Left ventricle myocardium inferior (tissue), 1 donor: ENCODE measurements around the gene CDH26. TPM values are rescaled to one million over a fixed set of nuclear protein-coding genes. Genes with fewer than 3 reads are reported as not detected.

Source experiments
- DNase-seq: peaks from one replicate; pipeline ENCODE4 v3.0.0-alpha.2; 2020
- H3K27ac ChIP-seq: fragments of 200-600 bp; replicated peaks from 2 replicates; pipeline ENCODE4 v1.8.0; 2021
- H3K27me3 ChIP-seq: fragments of 200-600 bp; 2 replicates; pipeline ENCODE4 v1.8.0; 2021; ENCODE audit warnings: low read depth
- H3K36me3 ChIP-seq: fragments of 200-600 bp; 2 replicates; pipeline ENCODE4 v1.8.0; 2021
- H3K4me1 ChIP-seq: fragments of 200-600 bp; 2 replicates; pipeline ENCODE4 v1.8.0; 2021
- H3K4me3 ChIP-seq: fragments of 200-600 bp; 2 replicates; pipeline ENCODE4 v1.8.0; 2021; ENCODE audit warnings: mild to moderate bottlenecking, moderate library complexity
- H3K9me3 ChIP-seq: fragments of 200-600 bp; replicated peaks from 2 replicates; pipeline ENCODE4 v1.8.0; 2021
- CTCF ChIP-seq: fragments of 200-600 bp; IDR thresholded peaks from 2 replicates; pipeline ENCODE4 v1.8.0; 2021; ENCODE audit warnings: antibody characterized with exemption, mild to moderate bottlenecking, borderline replicate concordance
- intact Hi-C: fragments of 100-400 bp; cut with micrococcal nuclease; formaldehyde crosslinking; loops from one replicate; pipeline ENCODE4 v1.11.0; 2022
- total RNA-seq: library from RNA; stranded (reverse); fragmentation: NEBNext Ultra II Directional; extraction: Animal tissue kit (Norgen Biotek cat#: 25700); gene quantifications from one replicate; pipeline ENCODE4 v1.2.1, GENCODE V29; 2021
- donor health status: DM: no; HTN: yes; CAD: no; lungs with severe emphysema.

CDH26 gene
- total RNA-seq, 1 donor from 2014 or later: 1.3 TPM

DNA sequence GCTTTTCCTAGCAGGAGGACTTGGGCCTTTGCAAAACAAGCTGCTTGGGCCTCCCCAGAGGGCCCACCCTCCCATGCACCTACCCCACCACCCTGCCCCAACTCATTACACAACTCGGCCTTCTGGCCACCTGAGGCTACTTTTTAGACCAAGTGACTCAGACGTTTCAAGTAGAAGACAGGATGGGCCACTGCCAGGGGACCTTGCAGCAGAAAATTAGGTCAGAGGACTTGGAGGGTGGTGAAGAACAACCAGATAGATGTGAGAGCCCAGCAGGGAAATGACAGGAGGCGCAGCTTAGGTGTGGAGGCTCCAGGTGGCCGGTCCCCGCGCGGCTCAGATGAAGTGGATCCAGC lies 19.5 kb upstream of the CDH26 start:
- peaks cover 77% of the 10 kb centered on the region for H3K4me1 ChIP-seq
- no peaks in the 10 kb centered on the region for H3K27me3 ChIP-seq
- no peak for TF ChIP-seq CTCF
- peak overlapping the region; percentile 100 for H3K27ac ChIP-seq
- H3K4me3 ChIP-seq: peak overlapping the region; percentile 85
- H3K9me3 ChIP-seq: no peaks in the 10 kb centered on the region
- intact Hi-C loops: no loop called here
- DNase-seq: no peak
- peaks cover 17% of the 10 kb centered on the region for H3K36me3 ChIP-seq

DNA sequence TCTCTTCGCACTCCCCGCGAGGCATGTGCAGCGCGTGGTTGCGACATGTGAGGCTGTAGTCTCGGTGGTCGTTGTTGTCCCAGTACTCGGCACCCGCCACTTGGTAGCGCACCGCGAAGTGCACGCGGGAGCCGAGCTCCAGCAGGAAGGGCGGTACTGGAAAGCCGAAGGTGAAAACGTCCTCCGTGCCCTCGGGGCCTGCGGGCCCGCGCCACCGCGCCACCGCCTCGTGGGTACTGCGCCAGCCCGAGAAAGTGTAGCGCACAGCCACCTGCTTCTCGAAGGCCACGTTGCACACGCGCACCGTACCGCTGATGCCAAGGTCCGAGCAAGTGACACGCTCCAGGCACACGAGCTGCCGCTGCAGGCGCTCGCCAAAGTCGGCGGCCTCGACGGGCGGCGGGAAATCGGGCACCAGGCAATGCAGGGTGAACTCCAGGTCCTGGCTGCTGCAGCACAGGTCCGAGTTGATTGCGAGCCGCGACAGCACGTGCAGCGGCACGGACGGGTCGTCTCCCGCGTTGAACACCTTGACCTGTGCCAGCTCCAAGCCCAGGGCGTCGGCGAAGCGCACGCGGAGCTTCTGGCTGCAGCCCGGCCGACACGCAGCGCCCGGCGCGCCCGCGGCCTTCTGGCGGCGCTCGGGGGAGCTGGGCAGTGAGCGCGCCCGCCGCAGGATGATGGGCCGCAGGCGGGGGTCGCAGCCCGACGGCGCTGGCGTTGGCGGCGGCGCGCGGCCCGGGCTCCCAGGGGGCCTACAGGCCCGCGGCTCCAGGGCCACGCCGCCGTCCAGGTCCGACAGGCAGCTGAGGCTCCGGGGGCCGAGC lies 19.0 kb upstream of the CDH26 start:
- peak overlapping the region; percentile 85 for H3K4me3 ChIP-seq
- no peak for TF ChIP-seq CTCF
- peak overlapping the region; percentile 100 for H3K27ac ChIP-seq
- H3K36me3 ChIP-seq: peaks cover 23% of the 10 kb centered on the region
- H3K9me3 ChIP-seq: no peaks in the 10 kb centered on the region
- DNase-seq: peak; percentile 31
- no peaks in the 10 kb centered on the region for H3K27me3 ChIP-seq
- intact Hi-C loops: no loop called here
- H3K4me1 ChIP-seq: peaks cover 73% of the 10 kb centered on the region

- Histone ChIP-seq H3K9me3 (no peaks in the 10 kb centered on the region), H3K4me3 (peak overlapping the region; percentile 85), H3K36me3 (peaks cover 28% of the 10 kb centered on the region), H3K27me3 (no peaks in the 10 kb centered on the region), H3K4me1 (peaks cover 74% of the 10 kb centered on the region), H3K27ac (peak overlapping the region; percentile 100)
- intact Hi-C loops: no loop called here
- DNase-seq: peak; percentile 52
- TF ChIP-seq CTCF: no peak
Measured at GRCh38 chr20:59939879-59940128, 18.4 kb upstream of the CDH26 start.

DNA sequence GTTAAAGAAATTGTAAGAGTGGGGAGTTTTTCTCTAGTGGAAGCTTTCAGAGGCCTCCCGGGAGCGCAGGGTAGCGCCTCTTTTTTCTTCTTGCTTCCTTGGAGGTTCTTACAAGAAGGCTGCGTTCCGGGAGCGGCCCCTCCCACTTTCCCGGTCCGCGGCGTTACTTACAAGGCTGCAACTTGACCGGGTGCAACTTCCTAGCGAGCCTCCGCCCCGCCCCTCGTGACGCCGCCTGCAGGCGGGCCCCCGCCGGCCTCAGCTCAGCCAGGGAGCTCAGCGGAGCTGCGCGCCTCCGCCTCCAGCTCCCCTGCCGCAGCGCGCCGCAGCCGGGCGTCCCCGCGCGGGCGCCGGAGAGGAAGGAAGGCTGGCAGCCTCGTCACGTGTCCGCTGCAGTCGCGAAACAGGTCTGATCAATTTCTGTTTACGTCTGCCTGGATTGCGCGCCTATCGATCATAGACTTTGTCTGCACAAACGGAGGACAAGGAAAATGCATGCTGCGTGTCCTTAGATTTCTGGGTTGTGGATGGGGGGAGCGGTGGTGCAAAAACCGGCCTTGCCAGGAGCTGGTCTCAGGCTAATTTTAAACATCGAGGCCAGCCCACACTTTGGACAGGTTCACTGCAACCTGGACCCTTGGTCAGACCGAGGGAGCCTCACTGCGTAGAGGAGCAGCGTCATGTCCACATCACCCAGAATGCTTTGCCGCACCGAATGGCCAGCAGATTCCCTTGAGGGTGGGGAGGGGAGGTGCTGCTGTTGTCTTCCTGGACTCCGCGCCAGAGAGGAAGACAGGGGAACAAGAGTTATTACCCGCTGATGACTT lies 17.9 kb upstream of the CDH26 start, which contains the start of the genes FAM217B and PPP1R3D:
TSS of gene FAM217B (plus strand) at position 261 of the 827 bp plus-strand sequence. CDS start 3,555 bp downstream, outside the sequence.
TSS of gene PPP1R3D (minus strand) at position 177 of the 827 bp plus-strand sequence. CDS start 374 bp downstream, outside the sequence.
- intact Hi-C loops: no loop called here
- Histone ChIP-seq H3K36me3 (peaks cover 34% of the 10 kb centered on the region), H3K27ac (peak within 1 kb of the TSS; percentile 100), H3K4me1 (peaks cover 79% of the 10 kb centered on the region), H3K27me3 (no peaks in the 10 kb centered on the region), H3K4me3 (peak within 1 kb of the TSS; percentile 85), H3K9me3 (no peaks in the 10 kb centered on the region)
- peak; percentile 99 for DNase-seq
- TF ChIP-seq CTCF: peak; percentile 17

GRCh38 chr20:59940956-59941294 lies 17.3 kb upstream of the CDH26 start:
- H3K9me3 ChIP-seq: no peaks in the 10 kb centered on the region
- peak overlapping the region; percentile 100 for H3K27ac ChIP-seq
- H3K36me3 ChIP-seq: peaks cover 37% of the 10 kb centered on the region
- TF ChIP-seq CTCF: no peak
- no peak for DNase-seq
- intact Hi-C loops: no loop called here
- H3K27me3 ChIP-seq: no peaks in the 10 kb centered on the region
- H3K4me1 ChIP-seq: peaks cover 83% of the 10 kb centered on the region
- peak overlapping the region; percentile 85 for H3K4me3 ChIP-seq
